Caki2 (cell line): ENCODE results near the gene HGF. TPM values are rescaled to one million over a fixed set of nuclear protein-coding genes. Genes with fewer than 3 reads are reported as not detected.
"Not testable (repeated sequence)": the region's sequence is repeated elsewhere in the genome, so short reads cannot be mapped to it uniquely, and the experiment has no call there.

ENCODE experiments used
- DNase-seq: peaks from one replicate; pipeline ENCODE4 v3.0.0-alpha.2; 2015; ENCODE audit warnings: low read depth
- in situ Hi-C: cut with HindIII; loops from 2 replicates; pipeline ENCODE4 v1.10.0; 2016; ENCODE audit warnings: low sequenced_read_pairs, low pct_unique_long_range_greater_than_20kb, mixed read lengths
- total RNA-seq: library from RNA; depleted of rRNA; stranded (reverse); fragments of >200 nt; shearing (Covaris generic); gene quantifications from 2 replicates; pipeline ENCODE4 v1.2.3, GENCODE V29; 2014; ENCODE audit warnings: low replicate concordance

Gene HGF
- total RNA-seq, 1 experiment from 2014 or later, result not detected

- DNase-seq, result no peak
- in situ Hi-C loops, result no loop called here
Observed at GRCh38 chr7:81743201-81743600, 26.6 kb downstream of the HGF start.

- in situ Hi-C loops, result no loop called here
- DNase-seq, result no peak
Observed at GRCh38 chr7:81740403-81740802, 29.4 kb downstream of the HGF start.

GRCh38 chr7:81736091-81736490 is 33.8 kb downstream of the HGF start:
- no peak for DNase-seq
- in situ Hi-C loops, result no loop called here

- no peak for DNase-seq
- in situ Hi-C loops, result no loop called here
Observed at GRCh38 chr7:81725812-81726127, 44.1 kb downstream of the HGF start.

- no peak for DNase-seq
- in situ Hi-C loops, result no loop called here
Observed at GRCh38 chr7:81725003-81725811, 44.6 kb downstream of the HGF start.

- DNase-seq, in situ Hi-C loops: not testable (repeated sequence)
Observed at GRCh38 chr7:81722250-81722649, 47.6 kb downstream of the HGF start.

GRCh38 chr7:81721437-81721836 is 48.4 kb downstream of the HGF start:
- DNase-seq, result no peak

GRCh38 chr7:81719865-81720264 is 50.0 kb downstream of the HGF start:
- in situ Hi-C loops, result no loop called here
- no peak for DNase-seq

More at GRCh38 chr7:81721437-81721836, 48.4 kb downstream of the HGF start:
- in situ Hi-C loops, result no loop called here

GRCh38 chr7:81715984-81716588 is 53.8 kb downstream of the HGF start:
- in situ Hi-C loops, result no loop called here

GRCh38 chr7:81714306-81714705 is 55.5 kb downstream of the HGF start:
- DNase-seq, result no peak
- in situ Hi-C loops, result no loop called here

More at GRCh38 chr7:81715984-81716588, 53.8 kb downstream of the HGF start:
- peak; percentile 49 for DNase-seq

- DNase-seq, result no peak
- in situ Hi-C loops, result no loop called here
Observed at GRCh38 chr7:81710751-81711150, 59.1 kb downstream of the HGF start.

- in situ Hi-C loops, result no loop called here
- peak; percentile 6 for DNase-seq
Observed at GRCh38 chr7:81709836-81710235, 60.0 kb downstream of the HGF start.

GRCh38 chr7:81707966-81708365 is 61.9 kb downstream of the HGF start:
- DNase-seq, result no peak
- in situ Hi-C loops, result no loop called here

- in situ Hi-C loops, result no loop called here
Observed at GRCh38 chr7:81707196-81707595, 62.7 kb downstream of the HGF start.

GRCh38 chr7:81705206-81705605 is 64.6 kb downstream of the HGF start:
- in situ Hi-C loops, result no loop called here
- DNase-seq, result no peak

More at GRCh38 chr7:81707196-81707595, 62.7 kb downstream of the HGF start:
- no peak for DNase-seq

GRCh38 chr7:81704595-81704994 is 65.3 kb downstream of the HGF start:
- in situ Hi-C loops, result no loop called here

GRCh38 chr7:81698965-81699364 is 70.9 kb downstream of the HGF start:
- in situ Hi-C loops, result no loop called here

More at GRCh38 chr7:81704595-81704994, 65.3 kb downstream of the HGF start:
- DNase-seq, result no peak

GRCh38 chr7:81694711-81695110 is 75.1 kb downstream of the HGF start:
- in situ Hi-C loops, result no loop called here
- no peak for DNase-seq

More at GRCh38 chr7:81698965-81699364, 70.9 kb downstream of the HGF start:
- DNase-seq, result no peak

- in situ Hi-C loops, result no loop called here
- no peak for DNase-seq
Observed at GRCh38 chr7:81693894-81694293, 76.0 kb downstream of the HGF start.

- in situ Hi-C loops, result no loop called here
- DNase-seq, result no peak
Observed at GRCh38 chr7:81693080-81693479, 76.8 kb downstream of the HGF start.
